HG03575 (cell line): ENCODE results near the gene LATS1.
"Not testable (repeated sequence)": the region's sequence is repeated elsewhere in the genome, so short reads cannot be mapped to it uniquely, and the experiment has no call there.

Experiments
- ATAC-seq: cut with Tn5 transposase; IDR thresholded peaks from one replicate; pipeline ENCODE4 v1.9.1; 2021; ENCODE audit not compliant: unreplicated experiment, insufficient number of reproducible peaks, low FRiP score; ENCODE audit errors: extremely low read depth

Gene LATS1

DNA sequence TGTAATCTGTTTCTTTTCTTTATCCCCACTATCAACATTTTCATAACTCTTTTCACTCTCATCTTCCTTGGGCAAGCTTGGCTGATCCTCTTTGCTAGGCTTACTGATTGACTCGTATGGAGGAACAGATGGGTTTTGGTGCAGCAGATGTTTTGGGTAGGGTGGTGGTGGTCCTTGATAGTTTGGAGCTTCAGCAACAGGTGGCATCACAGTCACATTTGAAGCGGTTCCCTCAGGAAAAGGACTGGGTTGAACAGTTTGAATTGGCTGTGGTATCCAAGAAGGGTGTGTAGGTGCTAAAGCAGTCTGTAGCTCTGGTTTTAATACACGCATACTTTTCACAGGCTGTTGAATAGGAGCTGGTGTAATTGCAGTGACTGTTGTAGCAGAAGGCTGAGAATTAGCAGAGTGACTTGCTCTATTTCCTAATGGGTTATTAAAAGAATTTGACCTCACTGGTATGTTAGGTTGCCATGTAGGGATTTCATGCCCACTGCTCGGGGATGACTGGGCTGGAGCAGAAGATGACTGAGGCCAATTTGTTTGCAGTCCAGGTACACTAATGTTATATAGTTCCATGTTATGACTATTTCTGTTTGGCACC, 34.5 kb downstream of the LATS1 start:
- ATAC-seq: no peak

GRCh38 chr6:149681845-149682244, 36.1 kb downstream of the LATS1 start:
- ATAC-seq: not testable (repeated sequence)

DNA sequence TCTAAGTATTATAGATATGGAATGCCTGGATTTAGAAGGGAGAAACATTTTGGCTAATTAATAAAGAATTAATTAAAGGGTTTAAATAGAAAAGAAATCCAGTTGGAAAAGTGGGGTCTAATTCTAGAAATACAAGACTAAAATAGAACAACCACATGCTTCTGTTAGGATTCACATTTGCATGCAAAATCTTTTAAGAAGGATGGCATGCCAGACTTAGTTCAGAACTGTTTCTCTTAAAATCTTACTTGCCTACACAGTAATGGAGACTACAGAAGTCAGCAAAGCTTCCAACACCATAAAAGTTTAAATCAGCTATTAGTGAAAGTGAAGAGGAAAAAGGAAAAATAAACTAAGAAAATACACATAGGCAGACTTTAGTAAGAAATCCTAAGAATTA, 36.7 kb downstream of the LATS1 start:
- no peak for ATAC-seq

DNA sequence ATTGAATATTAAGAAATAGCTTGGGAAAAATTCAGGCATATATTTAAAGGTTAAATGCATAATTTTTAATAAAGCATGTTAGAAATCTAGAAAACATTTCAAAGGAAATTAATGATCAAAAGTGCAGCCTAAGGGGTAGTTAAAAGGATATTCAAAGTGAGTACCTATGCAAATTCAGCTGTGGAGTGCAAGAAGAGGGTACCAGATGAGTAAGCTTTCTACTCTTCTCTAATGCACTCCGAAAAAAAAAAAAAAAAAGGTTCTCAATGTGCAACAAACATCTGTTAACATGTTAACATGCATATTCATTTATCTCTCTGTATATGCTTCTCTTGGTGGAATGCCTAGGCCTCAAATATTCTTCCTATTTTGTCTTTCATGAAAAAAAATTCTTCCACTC, 37.4 kb downstream of the LATS1 start:
- ATAC-seq: no peak

GRCh38 chr6:149672265-149672664, 45.6 kb downstream of the LATS1 start:
- not testable (repeated sequence) for ATAC-seq

DNA sequence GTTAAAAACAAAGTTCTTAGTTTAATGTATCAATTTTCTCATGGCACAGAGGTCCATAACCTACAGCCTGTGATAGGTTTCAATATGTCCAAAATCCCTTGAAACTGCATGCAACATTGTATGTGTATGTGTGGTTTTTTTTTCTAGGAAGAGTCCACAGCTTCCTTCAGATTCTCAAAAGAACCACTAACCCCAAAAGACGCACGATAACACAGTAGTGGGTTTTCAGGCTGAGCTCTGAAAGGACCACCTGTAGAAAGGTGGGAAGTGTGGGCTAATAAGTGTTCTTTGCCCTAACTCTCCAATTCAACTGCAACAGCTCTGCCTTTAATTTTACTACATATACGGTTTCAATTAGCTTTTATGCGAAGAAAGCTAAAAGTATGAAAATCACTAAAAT, 57.9 kb downstream of the LATS1 start:
- no peak for ATAC-seq

GRCh38 chr6:149657441-149657840, 60.5 kb downstream of the LATS1 start:
- no peak for ATAC-seq

- no peak for ATAC-seq
Measured at GRCh38 chr6:149651056-149651455, 66.8 kb downstream of the LATS1 start.

DNA sequence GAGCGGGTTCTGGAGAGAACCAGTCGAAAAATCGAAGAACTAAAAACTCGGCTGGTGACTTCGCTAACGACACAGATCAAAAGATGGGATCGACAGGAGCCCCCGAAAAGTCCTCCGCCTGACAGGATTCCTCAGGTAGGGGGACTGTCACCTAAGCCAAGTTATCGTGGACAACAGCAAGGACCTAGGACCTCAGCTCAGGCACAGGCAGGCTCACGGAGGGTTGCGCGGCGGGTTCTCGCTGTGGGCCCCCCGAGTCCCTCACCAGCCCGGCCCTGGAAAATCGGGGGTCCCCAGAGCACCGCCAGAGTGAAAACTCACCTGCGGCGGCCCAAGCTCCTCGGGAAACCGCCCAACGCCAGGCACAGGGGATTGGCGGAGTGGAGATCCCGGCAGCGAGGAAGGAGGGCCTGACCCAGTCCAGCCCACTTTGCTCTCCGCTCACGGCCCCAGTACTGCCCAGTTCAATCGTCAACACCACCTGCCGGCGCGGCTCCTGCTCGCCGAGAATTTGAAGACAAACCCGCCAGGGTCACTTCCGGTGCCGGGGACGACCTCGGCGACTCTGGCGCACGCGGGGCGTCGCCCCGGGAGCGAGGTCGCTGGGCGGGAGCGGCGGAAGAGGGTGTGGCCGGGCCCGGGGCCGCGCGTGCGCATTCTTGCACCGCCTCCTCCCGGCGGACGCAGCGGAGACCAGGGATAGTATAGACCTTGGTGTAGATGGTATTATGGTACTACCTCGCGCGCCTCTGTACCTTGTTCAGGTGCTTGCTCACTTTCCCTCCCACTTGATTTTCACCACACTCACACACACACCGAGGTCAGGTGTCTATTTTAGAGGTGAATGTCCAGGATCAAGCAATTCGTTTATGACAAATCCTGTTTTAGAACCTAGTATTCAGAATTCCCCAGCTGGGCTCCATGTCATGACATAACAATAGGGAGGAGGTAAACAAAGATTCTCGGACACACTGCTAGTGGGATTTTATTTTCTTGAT, 69.5 kb downstream of the LATS1 start, which contains the start of gene KATNA1:
TSS of gene KATNA1 (minus strand) at position 567 of the 998 bp plus-strand sequence. CDS start 10,167 bp downstream, outside the sequence.
- peak; percentile 28 for ATAC-seq

- ATAC-seq: no peak
Measured at GRCh38 chr6:149646599-149646998, 71.3 kb downstream of the LATS1 start.

- ATAC-seq: no peak
Measured at GRCh38 chr6:149642829-149643580, 74.9 kb downstream of the LATS1 start.

DNA sequence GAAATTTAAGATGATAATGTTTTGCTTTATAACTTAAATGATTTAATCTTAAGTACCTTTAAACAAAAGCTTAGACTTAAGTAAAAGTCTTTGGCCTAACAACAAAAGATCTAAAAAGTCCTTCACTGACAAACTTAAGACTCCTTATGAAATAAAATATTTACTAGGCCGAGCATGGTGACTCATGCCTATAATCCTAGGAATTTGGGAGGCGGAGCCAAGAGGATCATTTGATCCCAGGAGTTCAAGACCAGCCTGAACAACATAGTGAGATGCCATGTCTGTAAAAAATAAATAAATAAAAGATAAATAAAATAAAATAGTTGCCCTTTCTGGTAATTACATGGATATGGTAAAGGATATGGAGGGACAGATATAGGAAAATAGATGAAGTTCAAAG, 81.8 kb downstream of the LATS1 start:
- ATAC-seq: no peak

- ATAC-seq: no peak
Measured at GRCh38 chr6:149634315-149634714, 83.6 kb downstream of the LATS1 start.

DNA sequence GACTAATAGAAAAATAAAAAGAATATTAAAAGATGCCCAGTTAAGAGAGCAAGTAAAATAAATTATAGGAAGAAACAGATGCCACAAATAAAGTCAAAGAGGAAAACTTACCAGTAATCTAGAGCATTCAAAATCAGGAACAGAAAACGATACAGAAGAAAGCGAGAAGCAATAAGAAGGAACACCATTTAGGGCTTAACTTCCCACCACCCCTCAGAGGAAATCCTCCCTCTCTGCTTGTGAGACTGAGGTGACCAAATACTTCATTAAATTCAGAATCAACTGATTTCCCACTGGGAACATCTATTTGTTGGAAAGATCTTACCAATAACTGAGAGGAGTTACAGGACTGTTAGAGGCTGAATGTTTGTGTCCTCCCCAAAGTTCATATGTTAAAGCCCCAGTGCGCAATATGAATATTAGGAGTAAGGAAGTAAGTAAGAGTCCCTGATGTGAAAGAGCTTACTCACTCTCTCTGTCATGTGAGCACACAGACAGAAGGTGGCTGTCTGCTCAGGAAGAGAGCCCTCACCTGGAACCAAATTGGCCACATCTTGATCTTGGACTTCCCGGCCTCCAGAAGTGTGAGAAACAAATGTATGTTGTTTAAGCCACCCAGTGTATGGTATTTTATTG, 88.9 kb downstream of the LATS1 start:
- no peak for ATAC-seq

GRCh38 chr6:149627672-149628071, 90.2 kb downstream of the LATS1 start:
- no peak for ATAC-seq

GRCh38 chr6:149615805-149616204, 102.1 kb downstream of the LATS1 start:
- ATAC-seq: no peak

DNA sequence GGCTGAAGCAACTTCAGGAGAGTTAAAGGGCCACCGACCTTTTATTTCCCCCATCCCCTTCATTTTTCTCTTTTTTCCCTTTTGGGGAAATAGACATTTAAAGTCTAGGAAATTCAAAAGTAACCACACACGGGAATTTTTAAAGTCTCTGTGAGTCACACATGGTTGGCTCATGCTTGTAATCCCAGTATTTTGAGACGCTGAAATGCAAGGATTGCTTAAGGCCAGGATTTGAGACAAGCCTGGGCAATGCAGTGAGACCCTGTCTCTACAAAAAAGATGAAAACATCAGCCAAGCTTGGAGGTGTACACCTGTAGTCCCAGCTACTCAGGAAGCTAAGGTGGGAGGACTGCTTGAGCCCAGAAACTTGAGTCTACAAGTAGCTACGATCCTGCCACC, 103.6 kb downstream of the LATS1 start:
- ATAC-seq: no peak

- no peak for ATAC-seq
Measured at GRCh38 chr6:149608381-149608982, 109.4 kb downstream of the LATS1 start.
